ENCODE results near the gene SH3BP5.
A peak's percentile ranks its signal among the peaks of the same experiment; 100 is the strongest.
"Not testable (repeated sequence)": the region's sequence is repeated elsewhere in the genome, so short reads cannot be mapped to it uniquely, and the experiment has no call there.

Gene SH3BP5

DNA sequence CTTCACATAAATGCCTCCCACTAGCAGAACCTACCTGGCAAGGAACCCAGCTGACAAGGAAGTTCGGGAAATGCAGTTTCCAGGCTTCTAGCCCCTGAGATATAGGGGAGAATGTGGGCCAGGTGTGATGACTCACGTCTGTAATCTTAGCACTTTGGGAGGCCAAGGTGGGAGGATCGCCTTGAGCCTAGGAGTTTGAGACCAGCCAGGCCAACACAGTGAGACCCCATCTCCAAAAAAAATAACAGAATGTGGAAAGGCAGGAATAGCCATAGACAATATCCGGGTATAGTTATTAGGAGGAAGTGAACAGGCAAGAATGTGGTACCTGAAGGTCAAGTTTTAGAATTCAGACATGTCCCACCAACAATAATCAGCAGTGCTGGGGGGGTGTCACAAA, 40.5 kb upstream of the SH3BP5 start:
- H3K9ac ChIP-seq = no peak overlapping the region
- peaks cover 3% of the 10 kb centered on the region for H3K4me1 ChIP-seq (ENCODE audit: low read depth, poor library complexity, severe bottlenecking)
- H3K79me2 ChIP-seq (ENCODE audit: insufficient read depth, low read depth) = no peaks in the 10 kb centered on the region
- no peak overlapping the region for H3K4me3 ChIP-seq (IDR thresholded peaks at IDR 0.05; ENCODE audit: insufficient read depth, low read depth, low read length)
- no peak overlapping the region for H3K27ac ChIP-seq
- no peaks in the 10 kb centered on the region for H3K27me3 ChIP-seq (ENCODE audit: insufficient read depth, low read depth)
- TF ChIP-seq, protein P1, sequence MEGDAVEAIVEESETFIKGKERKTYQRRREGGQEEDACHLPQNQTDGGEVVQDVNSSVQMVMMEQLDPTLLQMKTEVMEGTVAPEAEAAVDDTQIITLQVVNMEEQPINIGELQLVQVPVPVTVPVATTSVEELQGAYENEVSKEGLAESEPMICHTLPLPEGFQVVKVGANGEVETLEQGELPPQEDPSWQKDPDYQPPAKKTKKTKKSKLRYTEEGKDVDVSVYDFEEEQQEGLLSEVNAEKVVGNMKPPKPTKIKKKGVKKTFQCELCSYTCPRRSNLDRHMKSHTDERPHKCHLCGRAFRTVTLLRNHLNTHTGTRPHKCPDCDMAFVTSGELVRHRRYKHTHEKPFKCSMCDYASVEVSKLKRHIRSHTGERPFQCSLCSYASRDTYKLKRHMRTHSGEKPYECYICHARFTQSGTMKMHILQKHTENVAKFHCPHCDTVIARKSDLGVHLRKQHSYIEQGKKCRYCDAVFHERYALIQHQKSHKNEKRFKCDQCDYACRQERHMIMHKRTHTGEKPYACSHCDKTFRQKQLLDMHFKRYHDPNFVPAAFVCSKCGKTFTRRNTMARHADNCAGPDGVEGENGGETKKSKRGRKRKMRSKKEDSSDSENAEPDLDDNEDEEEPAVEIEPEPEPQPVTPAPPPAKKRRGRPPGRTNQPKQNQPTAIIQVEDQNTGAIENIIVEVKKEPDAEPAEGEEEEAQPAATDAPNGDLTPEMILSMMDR (conservative IDR thresholded peaks at IDR 0.05; ENCODE audit: low read depth, low read length) = no peak
- H2AFZ ChIP-seq (ENCODE audit: low read depth) = no peak overlapping the region
- H3K4me2 ChIP-seq = no peak overlapping the region
- no peaks in the 10 kb centered on the region for H4K20me1 ChIP-seq (ENCODE audit: insufficient read depth)
- no peaks in the 10 kb centered on the region for H3K36me3 ChIP-seq (ENCODE audit: insufficient read depth)

DNA sequence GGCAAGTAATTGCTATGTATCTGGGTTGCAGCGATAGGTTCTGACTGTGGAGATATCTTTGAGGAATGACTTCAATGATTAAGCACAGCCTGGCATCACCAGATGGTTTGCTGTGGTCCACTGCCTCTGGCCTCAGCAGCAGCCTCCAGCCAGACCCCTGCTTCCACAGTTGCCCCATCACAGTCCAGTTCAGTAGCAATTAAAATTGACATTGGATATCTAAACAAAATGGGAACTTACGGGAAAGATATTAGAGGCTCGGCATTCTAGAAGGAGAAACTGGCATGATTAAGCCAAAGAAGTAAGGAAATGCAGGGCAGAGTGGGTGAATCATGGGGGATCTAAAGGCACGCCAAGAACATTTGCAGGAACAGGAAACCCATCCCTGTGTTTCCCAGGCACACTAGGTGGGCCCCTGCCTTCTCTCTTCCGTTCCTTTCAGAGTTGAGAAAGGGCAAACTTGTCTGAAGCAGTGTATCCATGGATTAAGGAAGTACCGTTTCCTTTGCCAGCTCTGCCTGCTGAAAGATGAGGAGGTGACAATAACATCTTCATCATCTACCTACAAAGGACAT, 36.3 kb upstream of the SH3BP5 start:
- Histone ChIP-seq H2AFZ (ENCODE audit: low read depth) (no peak overlapping the region), H3K9ac (no peak overlapping the region), H3K4me2 (no peak overlapping the region), H4K20me1 (ENCODE audit: insufficient read depth) (no peaks in the 10 kb centered on the region), H3K36me3 (ENCODE audit: insufficient read depth) (no peaks in the 10 kb centered on the region), H3K4me3 (IDR thresholded peaks at IDR 0.05; ENCODE audit: insufficient read depth, low read depth, low read length) (no peak overlapping the region), H3K4me1 (ENCODE audit: low read depth, poor library complexity, severe bottlenecking) (no peaks in the 10 kb centered on the region), H3K79me2 (ENCODE audit: insufficient read depth, low read depth) (no peaks in the 10 kb centered on the region), H3K27me3 (ENCODE audit: insufficient read depth, low read depth) (no peaks in the 10 kb centered on the region), H3K27ac (no peak overlapping the region)
- TF ChIP-seq, protein P1 (conservative IDR thresholded peaks at IDR 0.05; ENCODE audit: low read depth, low read length) = no peak

DNA sequence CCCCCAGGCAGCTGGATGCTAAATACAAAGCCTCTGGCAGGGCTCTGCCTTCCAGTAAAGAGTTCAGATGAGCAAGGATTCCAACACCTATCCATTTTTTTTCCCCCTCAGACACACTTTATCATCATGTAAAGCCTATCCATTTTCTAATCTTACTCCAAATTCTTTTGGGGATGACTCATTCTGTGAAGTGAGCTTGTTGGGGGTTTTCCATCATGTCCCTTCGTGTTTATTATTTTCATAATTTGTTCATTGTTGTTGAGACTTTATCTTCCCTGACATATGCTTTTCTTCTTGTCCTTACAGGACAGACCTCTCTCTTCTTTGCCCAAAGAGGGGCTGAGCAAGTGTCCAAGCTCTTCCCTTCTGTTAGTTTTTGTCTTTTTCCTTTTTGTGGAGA, 34.7 kb upstream of the SH3BP5 start:
- H3K27me3 ChIP-seq (ENCODE audit: insufficient read depth, low read depth) = no peaks in the 10 kb centered on the region
- H3K79me2 ChIP-seq (ENCODE audit: insufficient read depth, low read depth) = no peaks in the 10 kb centered on the region
- H3K4me1 ChIP-seq (ENCODE audit: low read depth, poor library complexity, severe bottlenecking) = peaks cover 1% of the 10 kb centered on the region
- no peak overlapping the region for H3K9ac ChIP-seq
- H2AFZ ChIP-seq (ENCODE audit: low read depth) = no peak overlapping the region
- no peak overlapping the region for H3K4me3 ChIP-seq (IDR thresholded peaks at IDR 0.05; ENCODE audit: insufficient read depth, low read depth, low read length)
- H3K36me3 ChIP-seq (ENCODE audit: insufficient read depth) = no peaks in the 10 kb centered on the region
- no peak overlapping the region for H3K4me2 ChIP-seq
- TF ChIP-seq, protein P1 (conservative IDR thresholded peaks at IDR 0.05; ENCODE audit: low read depth, low read length) = no peak
- H4K20me1 ChIP-seq (ENCODE audit: insufficient read depth) = no peaks in the 10 kb centered on the region
- no peak overlapping the region for H3K27ac ChIP-seq

DNA sequence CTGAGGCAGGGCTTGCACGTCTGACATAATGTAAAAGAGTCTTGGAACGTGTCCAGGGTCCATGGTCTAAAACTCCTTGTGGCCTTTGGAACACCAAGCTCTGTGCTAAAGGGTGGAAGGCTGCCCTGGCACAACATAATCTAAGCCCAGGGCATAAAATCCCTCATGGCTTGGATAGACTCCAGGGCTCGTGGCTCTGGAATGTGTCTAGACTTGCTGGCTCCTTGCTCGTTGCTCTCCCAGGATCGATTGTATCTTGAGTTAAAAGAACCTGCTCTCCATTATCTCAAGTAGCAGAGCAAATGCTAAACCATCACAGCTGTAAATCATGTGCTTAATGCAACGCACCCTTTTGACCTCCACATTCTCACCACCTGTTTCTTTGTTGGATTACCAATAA, 31.7 kb upstream of the SH3BP5 start:
- not testable (repeated sequence) for H3K4me2 ChIP-seq; H3K27ac ChIP-seq; H3K27me3 ChIP-seq (ENCODE audit: insufficient read depth, low read depth); H3K36me3 ChIP-seq (ENCODE audit: insufficient read depth); H3K4me3 ChIP-seq (IDR thresholded peaks at IDR 0.05; ENCODE audit: insufficient read depth, low read depth, low read length); H3K79me2 ChIP-seq (ENCODE audit: insufficient read depth, low read depth); H4K20me1 ChIP-seq (ENCODE audit: insufficient read depth); H2AFZ ChIP-seq (ENCODE audit: low read depth); H3K9ac ChIP-seq
- H3K4me1 ChIP-seq (ENCODE audit: low read depth, poor library complexity, severe bottlenecking) = peaks cover 28% of the 10 kb centered on the region

DNA sequence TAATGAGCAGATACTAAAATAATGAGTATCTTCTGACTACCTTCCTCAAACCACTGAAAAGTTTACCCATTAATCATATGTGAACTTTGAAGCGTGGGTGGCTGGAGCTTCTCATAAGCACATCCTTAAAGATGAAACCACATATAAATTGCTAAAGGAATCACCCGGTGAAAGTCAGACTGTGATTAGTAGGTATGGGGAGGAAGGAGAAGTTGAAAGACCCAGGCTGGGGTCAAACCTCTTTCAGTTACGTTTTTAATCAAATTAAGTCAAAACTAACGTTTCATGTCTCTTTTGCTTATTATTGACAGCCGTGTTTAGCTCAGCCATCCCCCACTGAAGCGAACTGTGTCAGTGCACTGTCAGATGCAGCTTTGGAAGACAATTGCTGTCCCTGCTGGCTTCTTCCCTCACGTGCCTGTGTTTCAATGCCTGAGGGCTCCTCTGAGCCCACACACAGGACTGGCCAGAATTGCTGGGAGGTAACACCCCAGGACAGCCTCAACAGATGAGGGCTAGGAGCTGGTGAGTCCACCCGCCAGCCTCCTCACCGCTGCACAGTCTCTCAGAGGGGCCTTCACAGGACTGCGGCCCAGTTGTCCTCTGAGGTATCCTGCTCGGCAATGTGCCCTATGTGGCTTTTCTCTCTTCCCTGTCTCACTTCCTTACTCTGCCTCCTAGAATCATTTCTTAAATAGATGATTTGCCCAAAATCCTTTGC, 29.3 kb upstream of the SH3BP5 start:
- Histone ChIP-seq H3K79me2 (ENCODE audit: insufficient read depth, low read depth) (no peaks in the 10 kb centered on the region), H3K4me2 (peak overlapping the region; percentile 64), H3K9ac (no peak overlapping the region), H3K4me1 (ENCODE audit: low read depth, poor library complexity, severe bottlenecking) (peaks cover 53% of the 10 kb centered on the region), H3K27me3 (ENCODE audit: insufficient read depth, low read depth) (no peaks in the 10 kb centered on the region), H3K27ac (peak overlapping the region; percentile 22; the same call in 1 of the 2 replicates), H4K20me1 (ENCODE audit: insufficient read depth) (no peaks in the 10 kb centered on the region), H3K36me3 (ENCODE audit: insufficient read depth) (no peaks in the 10 kb centered on the region), H2AFZ (ENCODE audit: low read depth) (peak overlapping the region; percentile 44; the same call in 1 of the 2 replicates), H3K4me3 (IDR thresholded peaks at IDR 0.05; ENCODE audit: insufficient read depth, low read depth, low read length) (no peak overlapping the region)
- TF ChIP-seq, protein P1 (conservative IDR thresholded peaks at IDR 0.05; ENCODE audit: low read depth, low read length) = no peak
